Endothelial cell of umbilical vein (primary cell): Measurements from ENCODE around the gene HAP1.

Experiments
- CTCF ChIP-seq, 2 donors: IDR thresholded peaks; 1 replicate in 1 of 2; 2 replicates in 1 of 2; pipeline ENCODE4 v1.5.1; 2011; ENCODE audit warnings: low read length in 2 of 2, mild to moderate bottlenecking in 2 of 2, moderate library complexity in 2 of 2, control low read depth in 1 of 2, inconsistent platforms in 1 of 2, low read depth in 1 of 2; ENCODE audit not compliant: insufficient read depth in 1 of 2; ENCODE audit errors: extremely low read depth in 1 of 2
- EZH2 ChIP-seq: IDR thresholded peaks from 2 replicates; pipeline ENCODE4 v1.6.1; 2012; ENCODE audit warnings: borderline replicate concordance, low read depth, mild to moderate bottlenecking, moderate library complexity, low read length, inconsistent platforms; ENCODE audit not compliant: severe bottlenecking
- FOS ChIP-seq: IDR thresholded peaks from 2 replicates; pipeline ENCODE4 v1.6.1; 2011; ENCODE audit warnings: mild to moderate bottlenecking, low read length, moderate library complexity, borderline replicate concordance; ENCODE audit not compliant: insufficient read depth
- GATA2 ChIP-seq: IDR thresholded peaks from 2 replicates; pipeline ENCODE4 v1.7.0; 2011; ENCODE audit warnings: low read depth, mild to moderate bottlenecking, moderate library complexity, mixed read lengths, low read length; ENCODE audit not compliant: insufficient read length, insufficient read depth
- JUN ChIP-seq: IDR thresholded peaks from 2 replicates; pipeline ENCODE4 v1.6.1; 2011; ENCODE audit warnings: borderline replicate concordance, low read depth; ENCODE audit not compliant: insufficient read length, insufficient read depth
- MAX ChIP-seq: IDR thresholded peaks from 2 replicates; pipeline ENCODE4 v1.6.1; 2011; ENCODE audit not compliant: insufficient read depth, insufficient read length
- POLR2A ChIP-seq: IDR thresholded peaks from 2 replicates; pipeline ENCODE4 v1.6.1; 2012; ENCODE audit warnings: low read depth, mild to moderate bottlenecking, control low read depth, low read length
- POLR2AphosphoS5 ChIP-seq: IDR thresholded peaks from 2 replicates; pipeline ENCODE4 v1.6.1; 2012; ENCODE audit warnings: low read depth, mild to moderate bottlenecking, control low read depth, low read length, moderate library complexity; ENCODE audit not compliant: insufficient read depth

- TF ChIP-seq EZH2 (no peak), JUN (no peak), CTCF (IDR thresholded peaks at IDR 0.05; ENCODE audit: extremely low read depth in 1 of 2, insufficient read depth in 1 of 2, low read depth in 1 of 2, low read length in 2 of 2) (no peak), POLR2A (no peak), POLR2AphosphoS5 (no peak), MAX (no peak), GATA2 (no peak), FOS (no peak)
These were observed 9.3 kb downstream of the HAP1 start for GRCh38 chr17:41725134-41725533.
